SKM-1 (cell line): Measurements from ENCODE around the gene GLB1L3.
"Not testable (repeated sequence)": the region's sequence is repeated elsewhere in the genome, so short reads cannot be mapped to it uniquely, and the experiment has no call there.

ENCODE experiments used
- DNase-seq: peaks from one replicate; lab custom pipeline; 2025; ENCODE audit not compliant: unreplicated experiment; lab: John Stamatoyannopoulos, UW

The GLB1L3 gene

GRCh38 chr11:134340354-134340964 is 64.3 kb downstream of the GLB1L3 start:
- no peak for DNase-seq

GRCh38 chr11:134341805-134342571 is 65.8 kb downstream of the GLB1L3 start:
- DNase-seq = no peak

- DNase-seq = no peak
These were observed 66.6 kb downstream of the GLB1L3 start for GRCh38 chr11:134342572-134343340.

- DNase-seq = no peak
These were observed 67.5 kb downstream of the GLB1L3 start for GRCh38 chr11:134343646-134344045.

- DNase-seq = not testable (repeated sequence)
These were observed 68.5 kb downstream of the GLB1L3 start for GRCh38 chr11:134344497-134345236.

GRCh38 chr11:134345237-134345550 is 69.0 kb downstream of the GLB1L3 start:
- DNase-seq = no peak

GRCh38 chr11:134346101-134346975 is 70.2 kb downstream of the GLB1L3 start:
- DNase-seq = no peak

- no peak for DNase-seq
These were observed 70.8 kb downstream of the GLB1L3 start for GRCh38 chr11:134346976-134347350.

GRCh38 chr11:134347441-134347840 is 71.3 kb downstream of the GLB1L3 start:
- no peak for DNase-seq

- DNase-seq = no peak
These were observed 73.1 kb downstream of the GLB1L3 start for GRCh38 chr11:134349109-134349801.

- DNase-seq = no peak
These were observed 73.7 kb downstream of the GLB1L3 start for GRCh38 chr11:134349802-134350355.

GRCh38 chr11:134350381-134350780 is 74.2 kb downstream of the GLB1L3 start:
- no peak for DNase-seq

- no peak for DNase-seq
These were observed 75.9 kb downstream of the GLB1L3 start for GRCh38 chr11:134352111-134352510.

- DNase-seq = no peak
These were observed 79.0 kb downstream of the GLB1L3 start for GRCh38 chr11:134355136-134355535.

GRCh38 chr11:134355656-134356055 is 79.5 kb downstream of the GLB1L3 start:
- no peak for DNase-seq

- no peak for DNase-seq
These were observed 80.7 kb downstream of the GLB1L3 start for GRCh38 chr11:134356656-134357544.

- DNase-seq = no peak
These were observed 81.3 kb downstream of the GLB1L3 start for GRCh38 chr11:134357545-134357839.

GRCh38 chr11:134358165-134358855 is 82.1 kb downstream of the GLB1L3 start:
- DNase-seq = no peak
